Measurements from ENCODE around the gene SH3BP5L.

DNA sequence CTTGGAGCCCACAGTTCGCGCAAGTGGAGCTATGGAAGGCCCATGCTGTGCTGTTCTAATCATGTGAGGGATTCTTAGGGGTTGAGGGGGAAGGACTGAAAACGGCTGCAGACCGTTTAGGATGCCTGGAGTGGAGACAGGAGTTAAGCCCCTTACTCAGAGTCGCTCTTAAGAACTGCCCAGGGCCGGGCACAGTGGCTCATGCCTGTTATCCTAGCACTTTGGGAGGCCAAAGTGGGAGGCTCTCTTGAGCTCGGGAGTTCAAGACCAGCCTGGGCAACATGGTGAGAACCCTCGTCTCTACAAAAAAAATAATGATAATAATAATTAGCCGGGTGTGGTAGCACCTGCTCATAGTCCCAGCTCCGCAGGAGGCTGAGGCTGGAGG is 13.4 kb upstream of the SH3BP5L start:
- TF ChIP-seq, protein P1, sequence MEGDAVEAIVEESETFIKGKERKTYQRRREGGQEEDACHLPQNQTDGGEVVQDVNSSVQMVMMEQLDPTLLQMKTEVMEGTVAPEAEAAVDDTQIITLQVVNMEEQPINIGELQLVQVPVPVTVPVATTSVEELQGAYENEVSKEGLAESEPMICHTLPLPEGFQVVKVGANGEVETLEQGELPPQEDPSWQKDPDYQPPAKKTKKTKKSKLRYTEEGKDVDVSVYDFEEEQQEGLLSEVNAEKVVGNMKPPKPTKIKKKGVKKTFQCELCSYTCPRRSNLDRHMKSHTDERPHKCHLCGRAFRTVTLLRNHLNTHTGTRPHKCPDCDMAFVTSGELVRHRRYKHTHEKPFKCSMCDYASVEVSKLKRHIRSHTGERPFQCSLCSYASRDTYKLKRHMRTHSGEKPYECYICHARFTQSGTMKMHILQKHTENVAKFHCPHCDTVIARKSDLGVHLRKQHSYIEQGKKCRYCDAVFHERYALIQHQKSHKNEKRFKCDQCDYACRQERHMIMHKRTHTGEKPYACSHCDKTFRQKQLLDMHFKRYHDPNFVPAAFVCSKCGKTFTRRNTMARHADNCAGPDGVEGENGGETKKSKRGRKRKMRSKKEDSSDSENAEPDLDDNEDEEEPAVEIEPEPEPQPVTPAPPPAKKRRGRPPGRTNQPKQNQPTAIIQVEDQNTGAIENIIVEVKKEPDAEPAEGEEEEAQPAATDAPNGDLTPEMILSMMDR (IDR thresholded peaks at IDR 0.05): no peak
- no peak for TF ChIP-seq EZH2 (IDR thresholded peaks at IDR 0.05; ENCODE audit: borderline replicate concordance, insufficient read depth, low read depth, low read length, poor library complexity, severe bottlenecking)

Measured in B cell (primary cell).